ENCODE measurements around the gene ZNF329. TPM values are rescaled to one million over a fixed set of nuclear protein-coding genes. Genes with fewer than 3 reads are reported as not detected.

The ZNF329 gene
- total and polyA plus RNA-seq, 9 of the 15 experiments (the other 6 are each of a cell fraction or from before 2014, with no cell fraction given): 0.21 to 3.6 (median 2.2) TPM

DNA sequence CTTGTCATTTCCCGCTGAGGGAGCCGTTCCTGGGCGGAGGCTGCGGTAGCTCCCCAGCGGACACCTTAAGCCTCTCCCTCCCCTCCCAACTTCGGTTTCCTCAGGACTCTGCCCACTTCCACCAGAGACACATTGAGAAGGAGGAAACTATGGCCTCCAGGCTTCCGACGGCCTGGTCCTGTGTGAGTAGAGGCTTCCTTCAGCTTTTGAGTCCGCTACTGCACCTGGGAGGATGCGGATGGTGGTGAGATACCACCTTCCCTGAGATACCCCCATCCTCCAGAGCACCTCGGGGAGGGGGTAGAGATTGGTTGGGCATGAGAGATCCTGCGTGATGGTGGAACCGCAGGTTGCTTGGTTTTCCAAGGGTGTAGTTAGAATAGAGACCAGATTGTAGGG lies 33.2 kb upstream of the ZNF329 start (continued):
- no peak for TF ChIP-seq SP2 (IDR thresholded peaks at IDR 0.05; ENCODE audit: extremely low read depth, low read depth, low read length, poor library complexity, severe bottlenecking)
- TF ChIP-seq ZBTB33 (CRISPR knock-in tag; IDR thresholded peaks at IDR 0.05): peak; percentile 63
- peak; percentile 29; the same call in 1 of the 2 replicates for TF ChIP-seq ZBTB1 (CRISPR knock-in tag; IDR thresholded peaks at IDR 0.05; ENCODE audit: borderline replicate concordance, low read depth)
- 0 out of 2 replicates have a peak, but pooled peaks have one; percentile 61 for TF ChIP-seq ZNF282 (CRISPR knock-in tag; IDR thresholded peaks at IDR 0.05)
- peak; percentile 67 for TF ChIP-seq FOSL1 (tag; conservative IDR thresholded peaks at IDR 0.05)
- no peak for TF ChIP-seq RFX5 (IDR thresholded peaks at IDR 0.05; ENCODE audit: low read depth, low read length)
- TF ChIP-seq CBX3 (IDR thresholded peaks at IDR 0.05; ENCODE audit: borderline replicate concordance in 1 of 2, low read length in 2 of 2): peak in 1 of 2 experiments; percentile 61; a peak in 1 of 3 replicates
- TF ChIP-seq KLF1 (tag; IDR thresholded peaks at IDR 0.05): peak; percentile 94
- peak; percentile 9; the same call in 1 of the 2 replicates for TF ChIP-seq ZNF263 (CRISPR knock-in tag; IDR thresholded peaks at IDR 0.05; ENCODE audit: borderline replicate concordance)
- TF ChIP-seq ETV6 (IDR thresholded peaks at IDR 0.05; ENCODE audit: borderline replicate concordance in 1 of 2, low read depth in 2 of 2, low read length in 1 of 2): 0 out of 4 replicates have a peak, but pooled peaks of 1 of the 2 experiments have one; percentile 2
- peak; percentile 42; the same call in 1 of the 2 replicates for TF ChIP-seq ETV6 (CRISPR knock-in tag; IDR thresholded peaks at IDR 0.05; ENCODE audit: borderline replicate concordance)
- TF ChIP-seq NEUROD1 (IDR thresholded peaks at IDR 0.05; ENCODE audit: borderline replicate concordance, low read depth, low read length, partially characterized antibody): no peak
- no peak for TF ChIP-seq TAL1 (IDR thresholded peaks at IDR 0.05)
- no peak for TF ChIP-seq SIN3A (IDR thresholded peaks at IDR 0.05; ENCODE audit: borderline replicate concordance in 2 of 2, control insufficient read depth in 1 of 2, low read depth in 2 of 2, low read length in 2 of 2)
- peak; percentile 20; the same call in 1 of the 2 replicates for TF ChIP-seq VEZF1 (CRISPR knock-in tag; IDR thresholded peaks at IDR 0.05)
- TF ChIP-seq SLC30A9 (CRISPR knock-in tag; IDR thresholded peaks at IDR 0.05): no peak
- TF ChIP-seq KDM4B (IDR thresholded peaks at IDR 0.05; ENCODE audit: borderline replicate concordance in 2 of 2, low read depth in 1 of 2): peak in 1 of 2 experiments; percentile 1; a peak in 1 of 4 replicates
- peak; percentile 88 for TF ChIP-seq KAT7 (CRISPR knock-in tag; IDR thresholded peaks at IDR 0.05; ENCODE audit: borderline replicate concordance)
- TF ChIP-seq, protein P1, sequence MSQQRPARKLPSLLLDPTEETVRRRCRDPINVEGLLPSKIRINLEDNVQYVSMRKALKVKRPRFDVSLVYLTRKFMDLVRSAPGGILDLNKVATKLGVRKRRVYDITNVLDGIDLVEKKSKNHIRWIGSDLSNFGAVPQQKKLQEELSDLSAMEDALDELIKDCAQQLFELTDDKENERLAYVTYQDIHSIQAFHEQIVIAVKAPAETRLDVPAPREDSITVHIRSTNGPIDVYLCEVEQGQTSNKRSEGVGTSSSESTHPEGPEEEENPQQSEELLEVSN (IDR thresholded peaks at IDR 0.05; ENCODE audit: borderline replicate concordance in 1 of 2, extremely low read depth in 1 of 2, insufficient read depth in 1 of 2, insufficient read length in 1 of 2, low read depth in 1 of 2, low read length in 1 of 2, poor library complexity in 1 of 2, severe bottlenecking in 1 of 2): peak in 1 of 2 experiments; percentile 48
- TF ChIP-seq RHOXF2B (CRISPR knock-in tag; conservative IDR thresholded peaks at IDR 0.05): no peak
- TF ChIP-seq HIVEP1 (CRISPR knock-in tag; IDR thresholded peaks at IDR 0.05): no peak

Measured in K562 (cell line).